HG03108 (cell line): ENCODE data around the gene KRT16.
"Not testable (repeated sequence)": the region's sequence is repeated elsewhere in the genome, so short reads cannot be mapped to it uniquely, and the experiment has no call there.

Experiments
- ATAC-seq: cut with Tn5 transposase; IDR thresholded peaks from one replicate; pipeline ENCODE4 v1.9.1; 2021; ENCODE audit warnings: moderate library complexity; ENCODE audit not compliant: unreplicated experiment

Gene KRT16

GRCh38 chr17:41628621-41629255 is 16.2 kb upstream of the KRT16 start:
- ATAC-seq: not testable (repeated sequence)

- not testable (repeated sequence) for ATAC-seq
Measured at GRCh38 chr17:41628073-41628370, 15.5 kb upstream of the KRT16 start.

- ATAC-seq: no peak
Measured at GRCh38 chr17:41627316-41628072, 14.9 kb upstream of the KRT16 start.

- ATAC-seq: not testable (repeated sequence)
Measured at GRCh38 chr17:41626914-41627295, 14.3 kb upstream of the KRT16 start.

- ATAC-seq: not testable (repeated sequence)
Measured at GRCh38 chr17:41626028-41626913, 13.7 kb upstream of the KRT16 start.

- ATAC-seq: no peak
Measured at GRCh38 chr17:41625602-41626001, 13.0 kb upstream of the KRT16 start.

- ATAC-seq: no peak
Measured at GRCh38 chr17:41624208-41625101, 11.9 kb upstream of the KRT16 start, which contains the start of gene KRT17. Gene KRT17, minus strand, starts transcription at chr17:41624575. Its CDS starts 66 bp downstream, at chr17:41624509.

- ATAC-seq: not testable (repeated sequence)
Measured at GRCh38 chr17:41623184-41623861, 10.8 kb upstream of the KRT16 start.

- ATAC-seq: not testable (repeated sequence)
Measured at GRCh38 chr17:41622340-41623183, 10.0 kb upstream of the KRT16 start.

- no peak for ATAC-seq
Measured at GRCh38 chr17:41621916-41622315, 9.3 kb upstream of the KRT16 start.

- ATAC-seq: not testable (repeated sequence)
Measured at GRCh38 chr17:41621435-41621817, 8.9 kb upstream of the KRT16 start.

- no peak for ATAC-seq
Measured at GRCh38 chr17:41620583-41621434, 8.2 kb upstream of the KRT16 start.

- not testable (repeated sequence) for ATAC-seq
Measured at GRCh38 chr17:41619927-41620582, 7.5 kb upstream of the KRT16 start.

- ATAC-seq: no peak
Measured at GRCh38 chr17:41619036-41619926, 6.7 kb upstream of the KRT16 start.

GRCh38 chr17:41618341-41619035 is 5.9 kb upstream of the KRT16 start:
- ATAC-seq: no peak

- ATAC-seq: no peak
Measured at GRCh38 chr17:41617698-41618097, 5.1 kb upstream of the KRT16 start.
